GM13977 (cell line): Measurements from ENCODE around the gene MYO1C.
A peak's percentile ranks its signal among the peaks of the same experiment; 100 is the strongest.

ENCODE experiments used
- DNase-seq: peaks from one replicate; pipeline ENCODE4 v3.0.0; 2012; ENCODE audit warnings: low spot score
- CTCF ChIP-seq: IDR thresholded peaks from 2 replicates; pipeline ENCODE4 v1.5.1; 2012; ENCODE audit warnings: mild to moderate bottlenecking, control low read depth; ENCODE audit not compliant: insufficient read depth; ENCODE audit errors: extremely low read depth, missing control alignments
- in situ Hi-C: fragments of 300-500 bp; cut with MboI; formaldehyde crosslinking; loops from one replicate; pipeline ENCODE4 v1.12.0; 2022; ENCODE audit warnings: low sequenced_read_pairs, low pct_unique_long_range_greater_than_20kb, mixed read lengths, inconsistent platforms; ENCODE audit not compliant: unreplicated experiment

MYO1C gene

GRCh38 chr17:1491443-1492248 is 840 bp downstream of the MYO1C start:
- DNase-seq: peak; percentile 96
- TF ChIP-seq CTCF: no peak
- in situ Hi-C loops: no loop called here

GRCh38 chr17:1490643-1491442 is 1.6 kb downstream of the MYO1C start:
- peak; percentile 95 for DNase-seq
- in situ Hi-C loops: no loop called here
- TF ChIP-seq CTCF: no peak

GRCh38 chr17:1488826-1489270 is 3.6 kb downstream of the MYO1C start:
- in situ Hi-C loops: no loop called here
- TF ChIP-seq CTCF: no peak
- no peak for DNase-seq

GRCh38 chr17:1487939-1488825 is 4.3 kb downstream of the MYO1C start:
- TF ChIP-seq CTCF: no peak
- in situ Hi-C loops: no loop called here
- DNase-seq: peak; percentile 90

GRCh38 chr17:1486802-1487695 is 5.4 kb downstream of the MYO1C start:
- peak; percentile 83 for DNase-seq
- in situ Hi-C loops: no loop called here
- TF ChIP-seq CTCF: no peak
